ENCODE results near the gene CIT. TPM values are rescaled to one million over a fixed set of nuclear protein-coding genes. Genes with fewer than 3 reads are reported as not detected.

Gene CIT
- total RNA-seq, 4 donors from 2014 or later: 6.1 to 20.3 (median 10.0) TPM

DNA sequence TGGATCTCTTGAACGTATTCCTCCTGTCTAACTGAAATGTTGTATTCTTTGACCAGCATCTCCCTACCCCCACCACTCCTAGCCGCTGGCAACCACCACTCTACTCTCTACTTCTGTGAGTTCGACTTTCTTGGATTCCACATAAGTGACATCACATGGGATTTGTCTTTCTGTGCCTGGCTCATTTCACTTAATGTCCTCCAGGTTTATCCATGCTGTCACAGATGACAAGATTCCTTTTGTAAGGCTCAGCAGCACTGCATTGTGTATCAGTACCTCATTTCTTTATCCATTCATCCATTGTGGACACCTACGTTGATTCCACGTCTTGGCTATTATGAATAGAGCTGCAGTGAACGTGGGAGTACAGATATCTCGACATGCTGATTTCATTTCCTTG is 198.7 kb downstream of the CIT start:
- DNase-seq (ENCODE audit: low spot score in 2 of 2): no peak
- Histone ChIP-seq H3K27ac (no peak overlapping the region), H3K4me3 (no peak overlapping the region), H3K9me3 (no peaks in the 10 kb centered on the region), H3K27me3 (no peaks in the 10 kb centered on the region), H3K36me3 (peaks cover 86% of the 10 kb centered on the region), H3K4me1 (peaks cover 16% of the 10 kb centered on the region)
- no peak for TF ChIP-seq POLR2AphosphoS5 (IDR thresholded peaks at IDR 0.05)
- no peak for TF ChIP-seq EP300 (IDR thresholded peaks at IDR 0.05)
- TF ChIP-seq, protein P1, sequence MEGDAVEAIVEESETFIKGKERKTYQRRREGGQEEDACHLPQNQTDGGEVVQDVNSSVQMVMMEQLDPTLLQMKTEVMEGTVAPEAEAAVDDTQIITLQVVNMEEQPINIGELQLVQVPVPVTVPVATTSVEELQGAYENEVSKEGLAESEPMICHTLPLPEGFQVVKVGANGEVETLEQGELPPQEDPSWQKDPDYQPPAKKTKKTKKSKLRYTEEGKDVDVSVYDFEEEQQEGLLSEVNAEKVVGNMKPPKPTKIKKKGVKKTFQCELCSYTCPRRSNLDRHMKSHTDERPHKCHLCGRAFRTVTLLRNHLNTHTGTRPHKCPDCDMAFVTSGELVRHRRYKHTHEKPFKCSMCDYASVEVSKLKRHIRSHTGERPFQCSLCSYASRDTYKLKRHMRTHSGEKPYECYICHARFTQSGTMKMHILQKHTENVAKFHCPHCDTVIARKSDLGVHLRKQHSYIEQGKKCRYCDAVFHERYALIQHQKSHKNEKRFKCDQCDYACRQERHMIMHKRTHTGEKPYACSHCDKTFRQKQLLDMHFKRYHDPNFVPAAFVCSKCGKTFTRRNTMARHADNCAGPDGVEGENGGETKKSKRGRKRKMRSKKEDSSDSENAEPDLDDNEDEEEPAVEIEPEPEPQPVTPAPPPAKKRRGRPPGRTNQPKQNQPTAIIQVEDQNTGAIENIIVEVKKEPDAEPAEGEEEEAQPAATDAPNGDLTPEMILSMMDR (IDR thresholded peaks at IDR 0.05): no peak
- TF ChIP-seq POLR2A (IDR thresholded peaks at IDR 0.05): no peak
- 86% methylated on average over 7 of the region's 7 CpGs for WGBS

DNA sequence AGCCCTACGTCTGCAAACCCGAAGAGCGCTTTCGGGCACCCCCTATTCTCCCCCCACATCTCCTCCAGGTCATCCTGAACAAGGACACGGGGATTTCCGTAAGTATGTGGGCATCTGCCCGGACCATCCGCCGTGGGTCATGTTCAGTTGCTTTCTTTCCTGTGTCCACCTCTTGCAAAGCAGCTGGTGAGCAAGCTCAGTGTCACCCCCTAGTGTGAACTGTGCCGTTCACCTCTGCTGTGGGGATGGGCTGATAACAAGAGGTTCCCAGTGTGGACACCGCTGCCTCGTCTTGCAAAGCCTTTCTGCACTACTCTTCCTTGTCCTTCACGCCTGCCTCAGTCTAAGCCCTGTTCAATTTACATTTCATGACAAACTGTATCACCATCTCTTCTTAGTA is 200.5 kb downstream of the CIT start:
- no peaks in the 10 kb centered on the region for H3K27me3 ChIP-seq
- no peak overlapping the region for H3K4me3 ChIP-seq
- H3K9me3 ChIP-seq: no peaks in the 10 kb centered on the region
- H3K4me1 ChIP-seq: peaks cover 18% of the 10 kb centered on the region
- DNase-seq (ENCODE audit: low spot score in 2 of 2): no peak
- peaks cover 98% of the 10 kb centered on the region for H3K36me3 ChIP-seq
- WGBS: 92% methylated on average over 13 of the region's 13 CpGs
- TF ChIP-seq, protein P1 (IDR thresholded peaks at IDR 0.05): no peak
- TF ChIP-seq POLR2AphosphoS5 (IDR thresholded peaks at IDR 0.05) (no peak), EP300 (IDR thresholded peaks at IDR 0.05) (no peak), POLR2A (IDR thresholded peaks at IDR 0.05) (no peak)
- H3K27ac ChIP-seq: no peak overlapping the region

DNA sequence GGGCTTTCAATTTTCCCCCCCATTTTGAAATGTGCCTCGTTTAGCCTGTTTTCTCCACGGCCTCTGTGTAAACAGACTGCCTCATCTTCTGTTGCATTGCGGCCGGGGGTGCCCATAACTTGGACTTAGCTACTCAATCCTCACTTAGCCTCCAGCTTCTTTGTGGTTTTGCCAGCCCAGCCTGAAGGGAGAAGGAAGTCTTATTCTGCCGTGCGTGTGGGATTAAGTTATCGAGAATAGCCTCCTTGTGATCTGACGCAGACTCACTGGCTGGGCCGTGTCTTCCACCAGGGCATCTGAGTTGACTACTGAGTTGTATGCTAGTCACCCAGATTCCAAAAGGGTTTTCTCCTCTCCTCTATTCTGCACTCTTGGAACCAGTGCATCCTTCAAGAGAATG is 201.1 kb downstream of the CIT start:
- Histone ChIP-seq H3K27me3 (no peaks in the 10 kb centered on the region), H3K36me3 (peaks cover 94% of the 10 kb centered on the region), H3K4me1 (peaks cover 18% of the 10 kb centered on the region), H3K27ac (no peak overlapping the region), H3K9me3 (no peaks in the 10 kb centered on the region), H3K4me3 (no peak overlapping the region)
- WGBS: 81% methylated on average over 9 of the region's 9 CpGs
- DNase-seq (ENCODE audit: low spot score in 2 of 2): no peak
- no peak for TF ChIP-seq POLR2A (IDR thresholded peaks at IDR 0.05)
- TF ChIP-seq EP300 (IDR thresholded peaks at IDR 0.05): no peak
- TF ChIP-seq POLR2AphosphoS5 (IDR thresholded peaks at IDR 0.05): no peak
- TF ChIP-seq, protein P1 (IDR thresholded peaks at IDR 0.05): no peak

DNA sequence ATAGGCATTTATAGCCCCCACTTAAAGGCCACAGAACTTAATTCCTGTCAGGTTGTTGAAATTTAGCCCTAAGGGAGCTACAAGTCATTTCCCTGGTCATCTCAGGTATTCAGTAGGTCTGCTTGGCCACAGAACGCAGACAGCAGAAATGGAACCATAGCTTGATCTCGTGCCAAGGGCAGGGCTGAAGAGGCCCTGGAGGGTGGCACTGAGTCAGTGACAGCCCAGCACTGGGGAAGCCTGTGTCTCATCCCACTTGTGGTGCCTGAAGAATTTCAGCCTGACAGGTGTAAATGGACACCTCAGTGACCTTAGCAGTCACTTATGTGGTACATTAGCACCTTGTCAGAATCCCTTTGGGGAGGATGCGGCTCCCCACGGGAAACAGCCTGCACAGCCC is 202.6 kb downstream of the CIT start:
- no peak overlapping the region for H3K4me3 ChIP-seq
- WGBS: 89% methylated on average over 4 of the region's 4 CpGs
- H3K27me3 ChIP-seq: no peaks in the 10 kb centered on the region
- peak overlapping the region; percentile 8 for H3K27ac ChIP-seq
- TF ChIP-seq EP300 (IDR thresholded peaks at IDR 0.05) (no peak), POLR2A (IDR thresholded peaks at IDR 0.05) (no peak), POLR2AphosphoS5 (IDR thresholded peaks at IDR 0.05) (no peak)
- TF ChIP-seq, protein P1 (IDR thresholded peaks at IDR 0.05): no peak
- H3K9me3 ChIP-seq: no peaks in the 10 kb centered on the region
- no peak for DNase-seq (ENCODE audit: low spot score in 2 of 2)
- H3K4me1 ChIP-seq: peaks cover 32% of the 10 kb centered on the region
- peaks cover 80% of the 10 kb centered on the region for H3K36me3 ChIP-seq

DNA sequence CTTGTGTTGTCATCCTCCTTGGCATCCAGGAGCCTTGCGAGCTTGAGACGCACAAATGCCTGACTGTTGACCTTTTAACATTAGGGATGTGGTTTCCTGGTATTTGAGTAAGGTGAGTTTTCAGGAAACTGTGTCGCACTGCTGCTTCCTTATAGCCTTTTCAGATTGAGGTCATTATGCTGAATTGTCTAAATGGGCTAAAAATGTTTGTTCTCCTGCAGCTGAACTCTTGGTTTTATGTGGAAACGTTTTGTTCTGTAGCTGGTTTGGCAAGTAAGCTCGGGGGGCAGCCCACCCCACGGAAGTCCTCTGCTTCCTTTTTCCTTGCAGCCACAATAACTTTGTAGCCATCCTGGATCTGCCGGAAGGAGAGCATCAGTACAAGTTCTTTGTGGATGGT is 203.5 kb downstream of the CIT start:
- no peaks in the 10 kb centered on the region for H3K9me3 ChIP-seq
- no peak for DNase-seq (ENCODE audit: low spot score in 2 of 2)
- TF ChIP-seq POLR2A (IDR thresholded peaks at IDR 0.05) (no peak), POLR2AphosphoS5 (IDR thresholded peaks at IDR 0.05) (no peak), EP300 (IDR thresholded peaks at IDR 0.05) (no peak)
- TF ChIP-seq, protein P1 (IDR thresholded peaks at IDR 0.05): no peak
- no peaks in the 10 kb centered on the region for H3K27me3 ChIP-seq
- H3K4me1 ChIP-seq: peaks cover 41% of the 10 kb centered on the region
- H3K36me3 ChIP-seq: peaks cover 70% of the 10 kb centered on the region
- WGBS: 75% methylated on average over 7 of the region's 7 CpGs
- peak overlapping the region; percentile 63 for H3K27ac ChIP-seq
- H3K4me3 ChIP-seq: no peak overlapping the region

Measured in suprapubic skin (tissue), 4 donors.